Measurements from ENCODE around the gene COPS2. TPM values are rescaled to one million over a fixed set of nuclear protein-coding genes. Genes with fewer than 3 reads are reported as not detected.

COPS2 gene
- total RNA-seq, 1 donor from 2014 or later, result 77.0 TPM

- intact Hi-C loops (cut with DNase I), result no loop called here
- DNase-seq (ENCODE audit: missing footprints) (no peak), ATAC-seq (no peak)
Measured at GRCh38 chr15:49168016-49168415, 12.6 kb upstream of the COPS2 start.

DNA sequence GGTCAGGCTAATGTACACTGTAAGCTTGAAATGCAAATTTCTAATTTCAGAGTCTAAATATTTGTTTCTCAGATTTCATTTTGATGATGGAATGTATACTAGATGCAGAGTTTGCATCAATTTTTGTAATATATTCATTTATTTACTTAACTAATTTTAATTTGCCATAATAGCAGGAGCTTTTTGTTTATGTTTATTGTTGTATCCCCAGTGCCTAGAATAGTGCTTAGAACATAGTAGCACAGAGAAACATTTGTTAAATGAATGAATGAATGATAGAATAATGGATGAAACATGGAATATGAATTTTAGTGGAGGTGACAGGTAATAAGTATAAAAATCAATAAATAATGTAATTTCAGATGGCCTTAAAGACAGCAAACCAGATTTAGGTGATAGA, 9.5 kb upstream of the COPS2 start:
- ATAC-seq, result no peak
- intact Hi-C loops (cut with DNase I), result no loop called here

GRCh38 chr15:49163678-49164077, 8.3 kb upstream of the COPS2 start:
- ATAC-seq, result no peak
- intact Hi-C loops (cut with DNase I), result no loop called here
- no peak for DNase-seq (ENCODE audit: missing footprints)

More for the DNA sequence above, 9.5 kb upstream of the COPS2 start:
- DNase-seq (ENCODE audit: missing footprints), result no peak

GRCh38 chr15:49155834-49156627, 632 bp upstream of the COPS2 start:
- DNase-seq (ENCODE audit: missing footprints), result no peak
- intact Hi-C loops (cut with DNase I), result loop anchor here (10.0 kb wide), 2 partner anchors 269 to 469 kb away; partner anchors contain the start of genes DTWD1, FAM227B and FGF7
- no peak for ATAC-seq

GRCh38 chr15:49154799-49155109, 645 bp downstream of the COPS2 start:
- DNase-seq (ENCODE audit: missing footprints), result no peak
- intact Hi-C loops (cut with DNase I), result loop anchor here (10.0 kb wide), 2 partner anchors 270 to 470 kb away; partner anchors contain the start of genes DTWD1, FAM227B and FGF7
- ATAC-seq, result no peak

DNA sequence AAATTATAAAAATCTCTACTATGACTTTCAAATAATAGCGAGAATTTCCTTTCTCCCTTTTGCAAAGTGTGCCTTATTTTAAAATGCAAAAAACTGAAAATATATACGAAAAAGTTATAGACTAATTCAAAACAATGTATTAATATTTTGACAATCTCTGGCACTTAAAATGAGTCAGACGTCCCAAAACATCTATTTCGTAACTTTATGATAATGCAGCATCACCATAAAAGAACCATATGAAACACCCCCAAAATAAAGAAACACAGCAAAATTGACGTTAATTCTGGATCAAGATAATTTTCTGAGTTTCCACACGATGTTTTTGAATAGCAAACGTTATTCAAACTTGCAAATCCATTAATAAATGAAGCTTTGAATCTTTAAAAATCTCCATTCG, 1.0 kb downstream of the COPS2 start:
- intact Hi-C loops (cut with DNase I), result loop anchor here (10.0 kb wide), 2 partner anchors 270 to 470 kb away; partner anchors contain the start of genes DTWD1, FAM227B and FGF7
- ATAC-seq (no peak), DNase-seq (ENCODE audit: missing footprints) (no peak)

DNA sequence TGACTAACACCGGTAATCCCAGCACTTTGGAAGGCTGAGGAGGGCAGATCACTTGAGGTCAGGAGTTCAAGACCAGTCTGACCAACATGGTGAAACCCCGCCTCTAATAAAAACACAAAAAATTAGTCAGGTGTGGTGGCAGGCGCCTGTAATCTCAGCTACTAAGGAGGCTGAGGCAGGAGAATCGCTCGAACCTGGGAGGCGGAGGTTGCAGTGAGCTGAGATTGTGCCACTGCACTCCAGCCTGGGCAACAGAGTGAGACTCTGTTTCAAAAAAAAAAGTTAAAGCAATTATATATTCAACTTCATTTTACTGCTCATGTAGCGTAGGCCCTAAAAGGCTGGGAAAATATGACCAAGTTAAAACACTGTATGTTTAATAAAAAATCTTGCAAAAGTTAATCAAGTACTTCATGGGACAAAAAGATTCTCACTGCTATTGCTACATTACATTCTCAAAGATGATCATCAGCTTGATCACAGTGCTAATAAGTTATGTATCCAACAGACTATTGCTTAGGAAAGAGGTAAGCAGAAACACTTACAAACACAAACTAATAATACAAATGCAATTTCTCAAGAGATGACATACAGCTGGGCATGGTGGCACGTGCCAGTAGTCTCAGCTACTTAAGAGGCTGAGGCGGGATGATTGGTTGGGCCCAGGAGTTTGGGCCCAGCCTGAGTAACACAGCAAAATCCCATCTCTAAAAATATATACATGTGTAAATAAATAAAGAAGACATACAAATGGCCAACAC, 2.7 kb downstream of the COPS2 start:
- intact Hi-C loops (cut with DNase I), result loop anchor here (10.0 kb wide), 2 partner anchors 272 to 472 kb away; partner anchors contain the start of genes DTWD1, FAM227B and FGF7
- no peak for ATAC-seq
- DNase-seq (ENCODE audit: missing footprints), result no peak

- ATAC-seq (no peak), DNase-seq (ENCODE audit: missing footprints) (no peak)
- intact Hi-C loops (cut with DNase I), result loop anchor here (10.0 kb wide), 2 partner anchors 273 to 473 kb away; partner anchors contain the start of genes DTWD1, FAM227B and FGF7
Measured at GRCh38 chr15:49151831-49152230, 3.6 kb downstream of the COPS2 start.

DNA sequence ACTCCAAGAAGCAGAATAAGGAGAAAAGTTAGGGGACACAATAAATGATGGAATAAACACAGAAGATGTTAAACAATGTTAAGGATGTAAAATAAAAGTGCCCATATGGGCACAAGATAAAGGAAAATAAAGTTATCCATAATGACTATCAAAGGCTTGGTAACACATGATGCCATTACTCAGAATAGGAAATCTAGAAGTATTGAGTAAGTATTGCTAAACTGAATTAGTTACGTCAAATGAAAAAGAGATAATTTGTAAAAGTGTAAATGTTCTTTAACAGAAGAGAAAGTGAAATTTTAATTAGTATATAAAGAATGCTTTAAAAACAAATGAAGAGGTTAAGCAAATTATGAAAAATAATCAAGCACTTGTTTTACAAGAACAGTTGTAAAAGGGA, 6.7 kb downstream of the COPS2 start:
- ATAC-seq, result no peak
- intact Hi-C loops (cut with DNase I), result loop anchor here (5.0 kb wide), 3 partner anchors 101 to 286 kb away; partner anchors contain the start of genes EID1 and SECISBP2L
- DNase-seq (ENCODE audit: missing footprints), result no peak

DNA sequence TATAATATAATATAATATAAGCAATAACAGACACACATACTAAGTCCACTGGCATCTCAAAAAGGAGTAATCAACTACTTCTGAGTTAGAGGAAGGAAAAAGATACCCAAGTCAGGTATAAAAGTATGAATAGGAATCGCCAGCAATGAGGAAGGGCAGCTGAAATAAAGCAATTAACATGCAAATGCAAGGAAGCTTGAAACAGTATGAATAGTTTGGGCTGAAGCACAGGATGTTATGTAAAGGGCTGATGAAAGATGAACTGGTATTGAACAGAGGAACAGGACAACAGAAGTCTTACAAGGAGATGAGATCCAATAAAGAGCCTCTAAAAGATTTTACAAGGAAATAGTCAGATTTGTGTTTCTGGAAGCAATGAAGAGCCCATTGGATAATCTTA, 7.1 kb downstream of the COPS2 start:
- intact Hi-C loops (cut with DNase I), result loop anchor here (5.0 kb wide), 3 partner anchors 101 to 286 kb away; partner anchors contain the start of genes EID1 and SECISBP2L
- ATAC-seq (no peak), DNase-seq (ENCODE audit: missing footprints) (no peak)

- ATAC-seq (no peak), DNase-seq (ENCODE audit: missing footprints) (no peak)
- intact Hi-C loops (cut with DNase I), result loop anchor here (5.0 kb wide), 3 partner anchors 99 to 284 kb away; partner anchors contain the start of genes EID1 and SECISBP2L
Measured at GRCh38 chr15:49145651-49146609, 9.5 kb downstream of the COPS2 start.

- DNase-seq (ENCODE audit: missing footprints) (no peak), ATAC-seq (no peak)
- intact Hi-C loops (cut with DNase I), result no loop called here
Measured at GRCh38 chr15:49137861-49138260, 17.5 kb downstream of the COPS2 start.

DNA sequence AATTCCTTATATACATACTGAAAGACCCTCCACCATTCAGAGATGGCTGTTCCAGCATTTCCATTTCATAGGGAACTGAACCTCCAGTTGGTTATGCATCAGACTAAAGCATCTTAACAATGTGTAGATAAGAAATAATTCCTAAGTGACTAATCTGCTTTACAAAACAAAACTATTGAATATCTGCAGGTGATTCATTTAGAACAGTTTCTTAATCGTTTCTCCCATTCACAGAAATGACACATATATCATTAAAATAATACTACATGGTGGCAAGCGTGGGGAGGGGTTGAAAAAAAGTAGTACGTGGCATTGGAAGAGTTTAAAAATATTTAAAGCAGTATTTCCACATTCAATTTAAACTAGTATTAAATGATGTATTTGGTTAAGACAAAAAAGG, 19.5 kb downstream of the COPS2 start:
- no peak for ATAC-seq
- intact Hi-C loops (cut with DNase I), result no loop called here
- DNase-seq (ENCODE audit: missing footprints), result no peak

DNA sequence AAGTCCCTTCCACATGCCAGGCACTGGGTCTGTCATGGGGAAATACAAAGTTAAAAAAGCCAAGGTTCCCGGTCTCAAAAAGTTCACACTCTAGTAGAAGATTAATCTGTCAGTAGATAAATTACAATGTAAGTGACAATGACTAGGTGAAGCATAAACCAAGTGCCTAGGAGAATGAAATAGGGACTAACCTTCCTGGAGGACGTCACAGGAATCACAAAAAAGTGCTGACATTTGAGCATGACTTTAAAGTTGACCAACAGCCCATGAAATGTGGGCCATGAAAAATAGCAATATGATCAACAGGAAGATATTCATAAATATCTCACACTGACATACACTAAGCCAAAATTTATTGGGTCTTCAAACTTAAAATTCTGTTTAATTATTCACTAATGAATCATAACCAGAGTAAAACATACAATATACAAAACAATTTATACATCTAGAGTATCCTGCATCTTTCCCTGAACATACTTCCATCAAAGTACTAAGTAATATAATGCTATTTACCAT, 20.0 kb downstream of the COPS2 start:
- intact Hi-C loops (cut with DNase I), result no loop called here
- DNase-seq (ENCODE audit: missing footprints) (no peak), ATAC-seq (no peak)

GRCh38 chr15:49134683-49135341, 20.6 kb downstream of the COPS2 start:
- intact Hi-C loops (cut with DNase I), result no loop called here
- ATAC-seq (no peak), DNase-seq (ENCODE audit: missing footprints) (no peak)

- intact Hi-C loops (cut with DNase I), result no loop called here
- ATAC-seq (no peak), DNase-seq (ENCODE audit: missing footprints) (no peak)
Measured at GRCh38 chr15:49131403-49131802, 24.0 kb downstream of the COPS2 start.

DNA sequence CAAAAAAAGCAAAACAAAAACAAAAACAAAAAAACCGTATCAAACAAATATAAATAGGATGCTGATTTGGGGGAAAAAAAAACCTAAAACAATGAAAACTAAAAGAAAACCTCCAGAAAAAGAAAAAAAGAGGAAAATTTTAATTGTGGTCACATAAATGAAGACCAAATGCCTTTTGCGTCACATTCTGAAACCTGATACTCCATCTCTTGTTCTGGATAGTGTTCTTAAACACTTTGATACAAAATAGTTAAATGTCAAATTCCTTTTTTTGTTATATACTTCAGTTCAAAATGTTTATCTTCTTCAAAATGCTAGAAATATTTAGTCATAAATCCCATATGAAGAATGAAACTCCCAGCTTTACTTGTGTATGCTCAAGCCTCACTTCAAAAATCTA, 31.0 kb downstream of the COPS2 start:
- ATAC-seq (no peak), DNase-seq (ENCODE audit: missing footprints) (no peak)
- intact Hi-C loops (cut with DNase I), result loop anchor here (5.0 kb wide), 1 partner anchor 77 kb away; the partner anchor contains the start of gene SECISBP2L

All from Right ventricle myocardium inferior (tissue), 1 donor.